A549 (cell line): ENCODE measurements around the gene PCYT2.

ENCODE experiments used
- CEBPB ChIP-seq, 2 experiments: fragments of >200 bp in 1 of 2; sonication (Bioruptor Twin) in 1 of 2; formaldehyde crosslinking in 1 of 2; IDR thresholded peaks; 2 replicates each; pipeline ENCODE4 v1.6.1; 2012 to 2016
- CHD2 ChIP-seq: fragments of 150-350 bp; IDR thresholded peaks from 2 replicates; pipeline ENCODE4 v1.6.1; 2014; ENCODE audit warnings: low read length; ENCODE audit not compliant: partially characterized antibody
- CHD4 ChIP-seq: fragments of 200-600 bp; sonication (generic); IDR thresholded peaks from 2 replicates; pipeline ENCODE4 v1.6.1; 2016; ENCODE audit warnings: antibody characterized with exemption, mild to moderate bottlenecking, borderline replicate concordance
- CTCF ChIP-seq: fragments of >200 bp; sonication (Bioruptor Twin); formaldehyde crosslinking; IDR thresholded peaks from 3 replicates; pipeline ENCODE4 v1.5.1; 2016
- ESRRA ChIP-seq: fragments of 150-350 bp; IDR thresholded peaks from 2 replicates; pipeline ENCODE4 v1.6.1; 2014; ENCODE audit warnings: mild to moderate bottlenecking, low read length, borderline replicate concordance
- HDAC2 ChIP-seq: fragments of 200-600 bp; sonication (generic); IDR thresholded peaks from 2 replicates; pipeline ENCODE4 v1.6.1; 2016
- POLR2A ChIP-seq: IDR thresholded peaks from 2 replicates; pipeline ENCODE4 v1.6.1; 2012; ENCODE audit warnings: mild to moderate bottlenecking, low read length
- REST ChIP-seq: fragments of 200-600 bp; sonication (generic); IDR thresholded peaks from 2 replicates; pipeline ENCODE4 v1.6.1; 2016; ENCODE audit warnings: antibody characterized with exemption, mild to moderate bottlenecking, moderate library complexity
- SREBF2 ChIP-seq: fragments of 450-650 bp; IDR thresholded peaks from 2 replicates; pipeline ENCODE4 v1.6.1; 2014; ENCODE audit warnings: mild to moderate bottlenecking, moderate library complexity

GRCh38 chr17:81959362-81960129, 48.3 kb upstream of the PCYT2 start:
- TF ChIP-seq SREBF2 (no peak), POLR2A (no peak), CTCF (peak; percentile 100), CHD4 (no peak), CEBPB (IDR thresholded peaks at IDR 0.05) (no peak), REST (no peak), ESRRA (no peak), HDAC2 (no peak), CHD2 (no peak)
